HepG2 (cell line): ENCODE results near the gene BEST2. TPM values are rescaled to one million over a fixed set of nuclear protein-coding genes. Genes with fewer than 3 reads are reported as not detected.
A peak's percentile ranks its signal among the peaks of the same experiment; 100 is the strongest.

Source experiments
- CREB1 ChIP-seq, 2 experiments: fragments of 450-650 bp in 1 of 2; IDR thresholded peaks; 2 replicates each; pipeline ENCODE4 v1.6.1; 2016 to 2017; ENCODE audit warnings: control low read depth in 1 of 2, mild to moderate bottlenecking in 1 of 2, missing compliant biosample characterization in 1 of 2, missing genetic modification characterization in 1 of 2
- DBP ChIP-seq: sonication (generic); formaldehyde crosslinking; IDR thresholded peaks from 2 replicates; pipeline ENCODE4 v1.4.0; 2020; ENCODE audit warnings: missing genetic modification reagents; ENCODE audit errors: not compliant biosample characterization
- DMAP1 ChIP-seq: IDR thresholded peaks from 2 replicates; pipeline ENCODE4 v1.6.1; 2016
- DPF2 ChIP-seq: sonication (generic); formaldehyde crosslinking; IDR thresholded peaks from 2 replicates; pipeline ENCODE4 v1.4.0; 2020; ENCODE audit warnings: mild to moderate bottlenecking, low read depth, missing genetic modification reagents, borderline replicate concordance
- GATAD2A ChIP-seq: IDR thresholded peaks from 2 replicates; pipeline ENCODE4 v1.6.1; 2016
- IKZF1 ChIP-seq: fragments of 450-650 bp; IDR thresholded peaks from 2 replicates; pipeline ENCODE4 v1.7.1; 2016
- NCOR1 ChIP-seq: fragments of 200-600 bp; sonication (generic); IDR thresholded peaks from 2 replicates; pipeline ENCODE4 v1.7.0; 2017; ENCODE audit warnings: antibody characterized with exemption, low read length, borderline replicate concordance
- PAF1 ChIP-seq: IDR thresholded peaks from 2 replicates; pipeline ENCODE4 v1.6.1; 2016; ENCODE audit warnings: missing genetic modification reagents, missing compliant biosample characterization
- SKIL ChIP-seq: sonication (generic); formaldehyde crosslinking; IDR thresholded peaks from 2 replicates; pipeline ENCODE4 v1.8.0; 2022; ENCODE audit warnings: missing genetic modification reagents, mild to moderate bottlenecking, moderate library complexity, borderline replicate concordance
- STAT6 ChIP-seq: sonication (generic); formaldehyde crosslinking; IDR thresholded peaks from 2 replicates; pipeline ENCODE4 v1.4.0; 2020; ENCODE audit warnings: missing genetic modification reagents, mild to moderate bottlenecking, borderline replicate concordance
- XBP1 ChIP-seq: sonication (generic); formaldehyde crosslinking; IDR thresholded peaks from 2 replicates; pipeline ENCODE4 v1.5.0; 2020; ENCODE audit warnings: missing genetic modification reagents
- YEATS2 ChIP-seq: sonication (generic); formaldehyde crosslinking; IDR thresholded peaks from 2 replicates; pipeline ENCODE4 v1.4.0; 2020; ENCODE audit warnings: missing genetic modification reagents, borderline replicate concordance
- ZNF33A ChIP-seq: sonication (generic); formaldehyde crosslinking; IDR thresholded peaks from 2 replicates; pipeline ENCODE4 v1.5.1; 2020; ENCODE audit warnings: missing genetic modification reagents, mild to moderate bottlenecking, moderate library complexity, borderline replicate concordance
- ZNF597 ChIP-seq: sonication (generic); formaldehyde crosslinking; IDR thresholded peaks from 2 replicates; pipeline ENCODE4 v1.5.0; 2020; ENCODE audit warnings: missing genetic modification reagents
- ZNF691 ChIP-seq: sonication (generic); formaldehyde crosslinking; IDR thresholded peaks from 2 replicates; pipeline ENCODE4 v1.4.0; 2020; ENCODE audit warnings: missing genetic modification reagents, low read depth, mild to moderate bottlenecking, borderline replicate concordance
- ZNF704 ChIP-seq: sonication (generic); formaldehyde crosslinking; IDR thresholded peaks from 2 replicates; pipeline ENCODE4 v1.8.1; 2023; ENCODE audit warnings: mild to moderate bottlenecking, inconsistent platforms, moderate library complexity, missing genetic modification reagents, borderline replicate concordance
- ZNF746 ChIP-seq: sonication (generic); formaldehyde crosslinking; IDR thresholded peaks from 2 replicates; pipeline ENCODE4 v1.8.0; 2022; ENCODE audit warnings: mild to moderate bottlenecking, missing genetic modification reagents
- ZNF75D ChIP-seq: sonication (generic); formaldehyde crosslinking; IDR thresholded peaks from 2 replicates; pipeline ENCODE4 v1.8.1; 2023; ENCODE audit warnings: missing genetic modification reagents, mild to moderate bottlenecking, borderline replicate concordance
- ZNF761 ChIP-seq: sonication (generic); formaldehyde crosslinking; conservative IDR thresholded peaks from 2 replicates; pipeline ENCODE4 v1.4.0; 2020; ENCODE audit warnings: mild to moderate bottlenecking, missing genetic modification reagents
- polyA plus RNA-seq, 8 experiments: library from polyadenylated mRNA; depleted of rRNA in 3 of 8; stranded (reverse) in 7 of 8; unstranded in 1 of 8; fragments of >200 nt; fragmentation: Illumina TruSeq in 4 of 8; extraction: Trizol in 4 of 8; gene quantifications; 2 replicates each; pipeline versions ENCODE4 v1.2.1 to v1.2.3, GENCODE V29; 2011 to 2016; ENCODE audit warnings: low read depth in 4 of 8, missing spikeins in 1 of 8, mixed read lengths in 1 of 8; ENCODE audit not compliant: insufficient read depth in 1 of 8
- total RNA-seq, 5 experiments: library from RNA; depleted of rRNA; stranded (reverse); fragments of >200 nt; fragmentation: Illumina TruSeq; extraction: Trizol; gene quantifications; 2 replicates each; pipeline ENCODE4 v1.2.3, GENCODE V29; 2016; ENCODE audit warnings: low read depth in 1 of 5

BEST2 gene
- total and polyA plus RNA-seq, 2 of the 13 experiments (the other 11 are each of a cell fraction or from before 2014, with no cell fraction given), result not detected

- TF ChIP-seq STAT6, result no peak
- no peak for TF ChIP-seq ZNF704 (CRISPR knock-in tag)
- TF ChIP-seq ZNF761, result no peak
- no peak for TF ChIP-seq ZNF33A (CRISPR knock-in tag)
- no peak for TF ChIP-seq YEATS2 (CRISPR knock-in tag)
- TF ChIP-seq ZNF75D, result no peak
- TF ChIP-seq CREB1 (IDR thresholded peaks at IDR 0.05), result no peak
- no peak for TF ChIP-seq CREB1 (CRISPR knock-in tag; IDR thresholded peaks at IDR 0.05)
- no peak for TF ChIP-seq SKIL (CRISPR knock-in tag)
- no peak for TF ChIP-seq NCOR1
- no peak for TF ChIP-seq DPF2
- no peak for TF ChIP-seq ZNF746 (CRISPR knock-in tag)
- no peak for TF ChIP-seq XBP1 (CRISPR knock-in tag)
- TF ChIP-seq IKZF1, result no peak
- no peak for TF ChIP-seq ZNF597 (CRISPR knock-in tag)
- TF ChIP-seq DMAP1 (CRISPR knock-in tag), result 0 out of 2 replicates have a peak, but pooled peaks have one; percentile 17
- TF ChIP-seq ZNF691, result no peak
- TF ChIP-seq GATAD2A (CRISPR knock-in tag), result 0 out of 2 replicates have a peak, but pooled peaks have one; percentile 12
- no peak for TF ChIP-seq DBP (CRISPR knock-in tag)
- TF ChIP-seq PAF1 (CRISPR knock-in tag), result no peak
These were observed 6.1 kb downstream of the BEST2 start (continued) for GRCh38 chr19:12757544-12758274.
